ENCODE results near the gene GAN.

Gene GAN

DNA sequence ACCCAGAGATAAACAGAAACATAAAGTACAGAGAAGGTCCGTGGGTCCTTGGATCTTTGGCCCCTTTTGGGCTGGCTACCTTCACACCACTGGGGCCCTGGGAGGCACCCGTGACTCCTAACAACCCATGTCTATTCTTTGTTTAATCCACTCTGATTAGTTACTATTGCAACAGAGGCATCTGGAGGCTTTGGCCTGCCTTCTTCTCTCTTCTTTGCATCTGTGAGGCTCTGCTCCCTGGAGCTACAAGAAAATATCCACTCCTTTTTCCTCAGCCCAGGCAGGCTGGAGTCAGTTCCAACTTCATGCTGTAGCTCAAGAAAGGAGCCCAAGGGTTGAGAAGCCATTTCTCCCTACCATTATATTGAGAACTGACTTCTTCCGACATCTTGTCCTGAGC is 120.3 kb downstream of the GAN start:
- DNase-seq: no peak

DNA sequence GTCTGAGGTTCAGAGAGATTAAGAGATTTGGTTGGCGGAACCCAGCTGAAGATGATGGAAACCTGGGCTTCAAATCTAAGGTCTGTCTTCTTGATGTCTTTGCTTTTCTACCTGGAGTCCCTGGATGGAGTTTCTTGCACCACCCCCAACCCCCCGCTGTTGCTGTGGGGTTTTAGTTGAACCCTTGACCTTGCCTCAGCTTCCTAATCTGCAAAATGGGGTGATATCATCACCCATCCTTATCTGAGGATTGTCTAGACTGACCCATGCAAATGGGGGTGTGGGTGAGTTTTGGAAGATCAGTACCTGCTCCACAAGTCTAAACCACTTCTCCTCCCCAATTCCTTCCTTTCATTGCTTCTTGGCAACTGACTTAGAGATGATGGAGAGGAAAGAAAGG is 120.8 kb downstream of the GAN start:
- DNase-seq: no peak

DNA sequence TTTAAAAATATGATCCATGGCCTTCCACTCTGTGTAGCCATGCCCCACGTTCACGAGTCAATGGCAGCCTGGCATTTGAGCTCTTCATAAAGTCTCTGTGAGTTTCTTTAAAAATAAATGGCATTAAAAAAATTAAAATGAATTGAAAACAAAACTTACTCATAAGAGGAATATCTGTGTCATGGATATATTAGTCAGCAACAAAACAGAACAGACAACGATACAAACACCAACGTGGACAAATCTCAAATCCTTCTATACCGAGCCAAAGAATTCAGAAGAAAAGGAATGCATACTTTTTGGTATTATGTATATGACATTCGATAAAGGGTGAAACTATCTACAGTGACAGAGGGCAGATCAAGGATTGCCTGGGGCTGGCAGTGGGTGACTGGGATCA is 121.6 kb downstream of the GAN start:
- DNase-seq: no peak

- no peak for DNase-seq
Measured at GRCh38 chr16:81437865-81438264, 123.1 kb downstream of the GAN start.

All from NCI-H345 (cell line).